Thyroid gland (tissue), 4 donors: ENCODE data around the gene SYNJ1. TPM values are rescaled to one million over a fixed set of nuclear protein-coding genes. Genes with fewer than 3 reads are reported as not detected.
"Not testable (repeated sequence)": the region's sequence is repeated elsewhere in the genome, so short reads cannot be mapped to it uniquely, and the experiment has no call there.

ENCODE experiments used
- DNase-seq, 2 donors: peaks; one replicate each; pipeline ENCODE4 v3.0.0-alpha.2; 2019
- H3K27ac ChIP-seq, 3 donors: fragments of 200-600 bp; sonication (generic); 1 replicate in 2 of 3; 2 replicates in 1 of 3; pipeline ENCODE4 v1.5.1; 2016 to 2019; ENCODE audit warnings: mild to moderate bottlenecking in 1 of 3, moderate library complexity in 1 of 3
- H3K27me3 ChIP-seq: fragments of 200-600 bp; sonication (generic); one replicate; pipeline ENCODE4 v1.5.1; 2019
- H3K36me3 ChIP-seq, 2 donors: fragments of 200-600 bp; sonication (generic); one replicate each; pipeline ENCODE4 v1.5.1; 2016 to 2019
- H3K4me1 ChIP-seq, 2 donors: fragments of 200-600 bp; sonication (generic); one replicate each; pipeline ENCODE4 v1.5.1; 2017 to 2019
- H3K4me3 ChIP-seq, 3 donors: fragments of 200-600 bp; sonication (generic); replicated peaks in 1 of 3; 1 replicate in 2 of 3; 2 replicates in 1 of 3; pipeline ENCODE4 v1.5.1; 2016; ENCODE audit warnings: mild to moderate bottlenecking in 1 of 3
- H3K9me3 ChIP-seq: fragments of 200-600 bp; sonication (generic); one replicate; pipeline ENCODE4 v1.5.1; 2017
- CTCF ChIP-seq, 6 experiments: fragments of 200-600 bp in 3 of 6; fragments of 450-650 bp in 3 of 6; sonication (generic) in 3 of 6; IDR thresholded peaks; one replicate each; pipeline ENCODE4 v1.5.1; 2016 to 2019; ENCODE audit warnings: antibody characterized with exemption in 6 of 6, mild to moderate bottlenecking in 2 of 6, inconsistent platforms in 1 of 6, moderate library complexity in 1 of 6
- POLR2A ChIP-seq, 2 donors: fragments of 450-650 bp; IDR thresholded peaks; one replicate each; pipeline ENCODE4 v1.6.1; 2017; ENCODE audit warnings: antibody characterized with exemption in 2 of 2, mild to moderate bottlenecking in 2 of 2, moderate library complexity in 1 of 2
- WGBS, 2 donors: methylation state at CpG; one replicate each; pipeline ENCODE4 v1.1.5; 2017; 5-methylcytosine and 5-hydroxymethylcytosine counted together
- intact Hi-C: fragments of 100-400 bp; cut with DNase I; formaldehyde crosslinking; loops from one replicate; pipeline ENCODE4 v1.15.1; 2023
- total RNA-seq, 4 donors: library from RNA; depleted of rRNA; stranded (reverse); fragments of >200 nt; gene quantifications; one replicate each; pipeline ENCODE4 v1.2.3, GENCODE V29; 2016

The SYNJ1 gene
- total RNA-seq, 4 donors from 2014 or later = 16.1 to 21.7 (median 17.7) TPM

GRCh38 chr21:32661026-32661782 is 66.6 kb downstream of the SYNJ1 start:
- Histone ChIP-seq H3K36me3 (peaks cover 15 to 28% of the 10 kb centered on the region in 2 donors), H3K4me1 (peaks cover 42 to 45% of the 10 kb centered on the region in 2 donors), H3K27ac (peak overlapping the region; percentile 77 to 90 (median 87))
- H3K9me3 ChIP-seq, H3K4me3 ChIP-seq, intact Hi-C loops, H3K27me3 ChIP-seq: not testable (repeated sequence)
- TF ChIP-seq POLR2A (IDR thresholded peaks at IDR 0.05) = peak in 1 of 2 donors; percentile 40
- WGBS, 2 donors = 32 to 47% methylated on average over 13 of the region's 13 CpGs
- peak; percentile 84 to 89 for DNase-seq

GRCh38 chr21:32658524-32658923 is 69.3 kb downstream of the SYNJ1 start:
- WGBS, 2 donors = 78 to 85% methylated on average over 8 to 9 of the region's 9 CpGs
- intact Hi-C loops = no loop called here
- Histone ChIP-seq H3K4me1 (peaks cover 42 to 45% of the 10 kb centered on the region in 2 donors), H3K27ac (peak overlapping the region; percentile 51 to 90 (median 77)), H3K27me3 (no peaks in the 10 kb centered on the region), H3K4me3 (no peak overlapping the region), H3K36me3 (peaks cover 0 to 3% of the 10 kb centered on the region in 2 donors), H3K9me3 (no peaks in the 10 kb centered on the region)
- TF ChIP-seq POLR2A (IDR thresholded peaks at IDR 0.05) (no peak), CTCF (IDR thresholded peaks at IDR 0.05) (no peak)
- DNase-seq = peak; percentile 42 to 52

GRCh38 chr21:32653326-32653901 is 74.4 kb downstream of the SYNJ1 start:
- peaks cover 3 to 4% of the 10 kb centered on the region in 2 donors for H3K36me3 ChIP-seq
- TF ChIP-seq CTCF (IDR thresholded peaks at IDR 0.05) (peak in 5 of 6 experiments; percentile 28 to 67 (median 60)), POLR2A (IDR thresholded peaks at IDR 0.05) (no peak)
- peaks cover 5% of the 10 kb centered on the region in 2 donors for H3K4me1 ChIP-seq
- WGBS, 2 donors = 85 to 87% methylated on average over 2 of the region's 2 CpGs
- H3K27ac ChIP-seq = no peak overlapping the region
- intact Hi-C loops = loop anchor here (5.0 kb wide), 1 partner anchor 174 kb away; no protein-coding TSS in a partner anchor
- H3K27me3 ChIP-seq = no peaks in the 10 kb centered on the region
- H3K9me3 ChIP-seq = no peaks in the 10 kb centered on the region
- no peak overlapping the region for H3K4me3 ChIP-seq
- peak in 1 of 2 donors; percentile 19 for DNase-seq

- Histone ChIP-seq H3K4me3 (no peak overlapping the region), H3K27me3 (no peaks in the 10 kb centered on the region), H3K36me3 (peaks cover 3 to 4% of the 10 kb centered on the region in 2 donors), H3K9me3 (no peaks in the 10 kb centered on the region), H3K4me1 (no peaks in the 10 kb centered on the region), H3K27ac (no peak overlapping the region)
- TF ChIP-seq CTCF (IDR thresholded peaks at IDR 0.05) = no peak
- no peak for TF ChIP-seq POLR2A (IDR thresholded peaks at IDR 0.05)
- no peak for DNase-seq
- intact Hi-C loops = no loop called here
These were observed 79.6 kb downstream of the SYNJ1 start for GRCh38 chr21:32648165-32648564.

GRCh38 chr21:32645261-32646182 is 82.3 kb downstream of the SYNJ1 start:
- intact Hi-C loops = no loop called here
- DNase-seq = peak; percentile 47 to 53
- TF ChIP-seq CTCF (IDR thresholded peaks at IDR 0.05) = no peak
- no peak for TF ChIP-seq POLR2A (IDR thresholded peaks at IDR 0.05)

More at GRCh38 chr21:32645261-32646182, 82.3 kb downstream of the SYNJ1 start:
- 46 to 55% methylated on average over 19 of the region's 19 CpGs for WGBS, 2 donors
- no peaks in the 10 kb centered on the region for H3K9me3 ChIP-seq
- peak overlapping the region in 1 of 3 donors; percentile 6 for H3K4me3 ChIP-seq
- H3K27ac ChIP-seq = peak overlapping the region in 1 of 3 donors; percentile 12
- H3K4me1 ChIP-seq = peaks cover 7 to 8% of the 10 kb centered on the region in 2 donors
- H3K27me3 ChIP-seq = no peaks in the 10 kb centered on the region
- peaks cover 4 to 10% of the 10 kb centered on the region in 2 donors for H3K36me3 ChIP-seq
